AG20443 (cell line): ENCODE data around the gene MRPS22.
A peak's percentile ranks its signal among the peaks of the same experiment; 100 is the strongest.

ENCODE experiments used
- DNase-seq: peaks from one replicate; pipeline ENCODE4 v3.0.0; 2012; ENCODE audit warnings: low spot score, mixed read lengths

The MRPS22 gene

GRCh38 chr3:139343895-139344856 is at the start of gene MRPS22:
Gene MRPS22 (plus strand): TSS chr3:139344020. CDS start chr3:139344027, 7 bp downstream.
- DNase-seq = peak; percentile 95

- DNase-seq = no peak
Observed at GRCh38 chr3:139295040-139295439, 48.8 kb upstream of the MRPS22 start.

- DNase-seq = no peak
Observed at GRCh38 chr3:139296141-139296718, 47.6 kb upstream of the MRPS22 start.

- no peak for DNase-seq
Observed at GRCh38 chr3:139297588-139298311, 46.1 kb upstream of the MRPS22 start.

DNA sequence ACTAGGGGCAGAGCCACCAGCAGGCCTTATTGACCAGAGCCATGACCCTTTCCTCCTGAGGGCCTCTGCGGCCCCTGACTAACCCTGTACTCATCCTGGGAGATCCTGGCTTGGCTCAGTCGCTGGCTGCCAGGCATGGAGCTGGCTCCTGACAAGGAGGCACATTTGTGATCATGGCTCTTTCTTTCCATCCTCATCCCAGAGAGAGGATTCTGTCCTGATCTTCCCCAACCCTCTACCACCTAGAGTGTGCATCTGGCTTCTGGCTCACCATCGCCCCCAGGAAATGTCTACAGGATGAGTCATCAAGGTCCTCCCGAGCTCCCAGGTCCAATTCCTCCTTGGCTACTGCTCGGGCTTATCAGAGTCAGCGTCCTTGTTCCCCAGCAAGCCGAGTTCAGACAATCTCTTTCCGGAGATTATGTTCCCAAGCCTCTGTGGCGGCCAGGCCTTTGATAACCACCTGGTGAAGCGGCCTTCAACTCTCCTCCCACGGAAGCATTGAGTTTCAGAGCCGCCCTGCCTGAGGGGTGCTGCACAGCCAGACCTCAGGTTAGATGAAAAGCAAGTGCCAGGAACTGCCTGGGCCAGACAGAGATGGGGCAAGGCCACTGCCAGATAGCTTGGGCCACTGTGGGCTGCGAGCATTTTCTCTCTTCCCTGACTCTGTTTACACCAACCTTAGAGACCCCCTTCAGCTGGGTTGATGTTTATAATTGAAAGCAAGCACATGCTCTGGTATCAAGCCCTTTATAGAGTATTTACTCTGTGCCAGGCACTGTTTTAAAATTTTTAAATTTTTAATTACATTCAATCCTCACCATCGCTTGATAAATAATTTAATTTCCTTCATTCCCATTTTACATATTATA is 44.3 kb upstream of the MRPS22 start:
- DNase-seq = no peak

- DNase-seq = no peak
Observed at GRCh38 chr3:139300416-139300815, 43.4 kb upstream of the MRPS22 start.

- no peak for DNase-seq
Observed at GRCh38 chr3:139301183-139301582, 42.6 kb upstream of the MRPS22 start.

DNA sequence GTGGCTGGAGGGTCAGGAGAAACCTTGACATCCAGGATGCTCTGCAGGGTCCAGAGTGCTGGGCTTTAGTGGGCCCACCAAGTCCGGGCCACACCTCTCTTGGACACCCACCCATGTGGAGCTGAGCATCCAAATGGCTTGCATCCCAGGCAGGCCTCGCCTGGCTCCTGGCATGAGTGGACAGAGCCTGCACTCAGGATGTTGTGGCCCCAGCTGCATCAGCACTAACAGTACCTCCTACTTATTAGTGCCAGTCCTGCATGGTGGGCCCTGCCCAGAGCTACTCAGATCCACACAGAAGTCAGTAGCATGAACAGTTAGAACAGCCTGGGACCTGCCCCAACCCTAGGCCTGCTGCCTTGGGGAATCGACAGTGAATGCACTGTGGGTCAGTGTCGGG is 42.2 kb upstream of the MRPS22 start:
- DNase-seq = peak; percentile 39

DNA sequence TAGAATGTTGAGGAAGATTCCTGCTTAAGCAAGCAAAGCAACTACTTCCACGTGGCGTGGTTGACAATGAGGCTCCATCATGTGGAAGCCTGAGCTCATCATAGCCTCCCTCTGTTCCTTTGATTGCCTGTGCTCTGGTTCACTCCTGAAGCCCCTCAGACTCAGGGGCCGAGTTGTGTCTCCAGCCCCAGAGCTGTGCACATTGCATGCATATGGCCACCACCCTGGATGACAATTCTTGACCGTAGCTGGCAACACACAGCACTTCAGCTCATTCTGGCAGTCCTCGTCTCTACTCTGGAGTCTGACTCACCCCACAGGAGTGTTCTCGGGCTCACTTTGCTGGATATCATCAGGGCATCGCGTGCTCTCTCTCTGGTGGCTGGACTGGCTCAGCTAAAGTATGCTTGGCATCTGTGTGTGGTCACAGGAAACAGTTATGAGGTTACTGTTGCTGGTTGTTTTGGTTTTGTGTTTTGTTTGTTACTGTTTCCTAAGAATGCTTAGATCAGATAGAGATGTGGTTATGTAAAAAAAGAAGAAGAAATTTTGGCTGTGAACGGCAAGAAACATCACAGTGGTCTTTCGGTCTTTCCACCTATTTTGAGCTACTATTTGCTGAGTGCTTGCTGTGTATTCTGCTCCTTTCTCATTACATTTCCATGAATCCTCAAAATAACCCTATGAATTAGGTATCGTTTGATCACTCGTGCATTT is 41.6 kb upstream of the MRPS22 start:
- DNase-seq = peak; percentile 95

DNA sequence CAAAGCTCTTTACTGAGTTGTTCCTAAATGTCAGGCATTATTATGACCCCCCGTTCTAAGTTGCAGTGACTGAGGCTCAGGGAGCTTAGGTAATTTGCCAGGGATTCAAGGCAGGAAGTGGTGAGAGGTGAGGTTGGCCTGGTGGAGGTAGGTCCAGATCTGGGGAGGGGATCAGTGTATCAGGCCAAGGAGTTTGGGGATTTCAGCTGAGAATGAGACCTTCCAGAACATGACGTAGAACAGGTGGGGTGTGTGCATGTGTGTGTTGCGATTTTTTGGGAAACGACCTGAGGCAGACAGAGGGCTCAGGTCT is 41.1 kb upstream of the MRPS22 start:
- no peak for DNase-seq

DNA sequence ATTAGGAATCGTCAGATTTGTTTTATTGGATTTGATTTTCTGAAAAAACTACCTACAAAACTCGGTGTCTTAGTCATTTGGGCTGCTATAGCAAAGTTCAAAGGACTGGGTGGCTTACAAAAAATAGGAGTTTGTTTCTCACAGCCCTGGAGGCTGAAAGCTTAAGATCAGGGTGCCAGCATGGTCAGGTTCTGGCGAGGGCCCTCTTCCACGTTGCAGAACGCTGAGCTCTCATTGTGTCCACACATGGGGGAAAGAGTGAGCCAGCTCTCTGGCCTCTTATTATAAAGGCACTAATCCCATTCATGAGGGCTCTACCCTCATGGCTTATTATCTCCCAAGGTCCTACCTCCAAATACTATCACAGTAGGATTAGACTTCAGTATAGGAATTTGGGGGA is 40.6 kb upstream of the MRPS22 start:
- no peak for DNase-seq

- no peak for DNase-seq
Observed at GRCh38 chr3:139304383-139304782, 39.4 kb upstream of the MRPS22 start.

- DNase-seq = no peak
Observed at GRCh38 chr3:139306078-139306477, 37.7 kb upstream of the MRPS22 start.

DNA sequence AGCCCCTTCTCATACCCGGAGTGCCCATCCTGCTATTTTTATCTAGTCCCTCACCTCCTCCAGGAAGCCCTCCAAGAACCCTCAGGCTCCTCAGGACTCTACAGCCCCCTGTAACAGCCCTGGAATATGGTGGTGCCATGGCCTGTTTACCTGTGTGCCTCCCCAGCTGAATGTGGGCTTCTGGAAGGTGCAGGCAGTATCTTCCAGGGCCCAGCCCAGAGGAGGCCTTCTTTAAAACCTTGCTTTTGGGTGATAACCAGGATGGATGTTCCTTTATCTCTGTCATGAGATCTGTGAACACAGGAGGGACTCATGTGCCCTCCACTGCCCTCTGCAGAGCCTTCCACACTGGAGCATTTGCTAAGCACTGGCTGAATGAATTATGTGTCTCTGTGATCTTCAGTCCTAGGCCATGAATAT is 36.7 kb upstream of the MRPS22 start:
- DNase-seq = no peak

DNA sequence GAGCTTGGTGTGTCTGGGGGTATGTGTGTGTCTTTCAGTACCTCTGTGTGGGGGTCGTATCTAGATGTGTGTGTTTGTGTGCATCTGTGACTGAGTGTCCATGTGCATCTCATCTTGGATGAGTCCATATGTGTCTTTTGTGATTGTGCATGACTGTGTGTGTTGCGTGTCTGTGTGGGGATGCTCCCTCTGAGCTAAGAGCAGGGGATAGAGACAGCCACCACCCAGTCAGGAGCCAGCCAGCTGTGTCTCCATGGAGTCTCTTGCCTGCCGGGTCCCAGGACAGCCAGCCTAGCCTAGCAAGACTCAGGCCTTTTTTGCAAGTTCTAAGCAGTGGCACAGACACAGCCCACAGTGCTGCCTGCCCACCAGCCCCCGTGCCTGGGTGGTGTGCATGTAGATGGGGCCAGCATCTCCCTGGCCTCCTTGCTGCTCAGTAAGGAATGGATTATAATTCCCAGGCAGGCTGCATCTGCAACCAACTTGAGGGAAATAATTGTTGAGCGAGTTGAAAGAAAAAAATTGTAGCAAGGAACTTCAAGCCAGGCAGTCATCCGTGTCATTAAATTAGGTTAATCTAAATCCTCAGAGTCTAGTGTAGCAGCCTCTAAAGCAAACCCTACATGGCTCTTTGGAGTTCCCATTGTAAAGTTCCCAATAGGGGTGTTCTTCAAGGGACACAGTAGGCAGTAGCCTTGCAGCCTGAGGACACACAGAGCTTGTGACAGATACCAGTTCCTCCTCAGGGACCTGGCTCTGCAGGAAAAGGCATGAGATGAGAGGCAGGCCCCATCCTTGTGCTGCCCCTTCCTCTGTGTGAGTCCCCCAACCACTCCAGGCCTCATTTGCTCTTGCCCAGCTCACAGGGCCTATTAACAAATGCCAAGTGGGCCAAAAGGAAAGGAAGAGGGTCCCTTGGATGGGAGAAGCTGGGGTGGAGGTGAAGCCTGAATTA is 35.9 kb upstream of the MRPS22 start:
- no peak for DNase-seq

DNA sequence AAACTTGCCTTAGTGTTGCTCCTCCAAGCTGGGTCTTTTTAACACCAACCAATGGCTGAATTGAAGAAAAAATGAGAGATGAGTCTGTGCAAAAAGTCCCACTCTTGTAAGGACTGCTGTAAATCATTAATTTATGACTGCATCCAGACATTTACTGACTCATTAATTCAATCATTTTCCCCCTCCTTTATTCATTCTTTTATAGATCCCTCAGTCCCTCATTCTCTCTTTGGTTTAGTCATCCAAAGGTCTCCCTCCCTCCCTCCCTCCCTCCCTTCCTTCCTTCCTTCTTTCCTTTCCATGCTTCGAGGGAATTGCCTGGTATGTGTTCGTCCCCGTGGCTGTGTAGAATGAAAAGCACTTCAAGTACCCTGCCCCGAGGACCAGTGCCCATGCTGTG is 35.3 kb upstream of the MRPS22 start:
- DNase-seq = no peak

GRCh38 chr3:139309061-139309591 is 34.7 kb upstream of the MRPS22 start:
- DNase-seq = no peak

GRCh38 chr3:139309880-139310279 is 33.9 kb upstream of the MRPS22 start:
- no peak for DNase-seq

- peak; percentile 84 for DNase-seq
Observed at GRCh38 chr3:139310474-139310933, 33.3 kb upstream of the MRPS22 start.

DNA sequence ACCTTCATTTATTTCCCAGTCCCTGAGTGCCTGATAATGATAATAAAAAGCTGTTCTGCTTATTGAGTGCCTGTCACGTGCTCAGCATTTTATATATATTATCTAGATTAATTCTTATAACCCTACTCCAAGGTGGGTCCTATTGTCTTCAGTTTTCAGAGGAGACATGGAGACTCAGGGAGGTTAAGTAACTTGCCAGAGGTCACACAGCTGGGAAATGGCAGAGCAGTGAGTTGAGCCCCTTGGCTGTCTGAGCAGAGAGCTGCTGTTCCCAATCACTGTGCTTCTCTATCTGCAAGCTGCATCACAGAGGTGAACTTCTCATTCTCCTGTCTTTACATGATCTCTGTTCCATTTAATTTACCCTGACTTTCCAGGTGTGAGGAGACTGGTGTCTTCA is 32.3 kb upstream of the MRPS22 start:
- DNase-seq = no peak
